ENCODE data around the gene SFXN3.

DNA sequence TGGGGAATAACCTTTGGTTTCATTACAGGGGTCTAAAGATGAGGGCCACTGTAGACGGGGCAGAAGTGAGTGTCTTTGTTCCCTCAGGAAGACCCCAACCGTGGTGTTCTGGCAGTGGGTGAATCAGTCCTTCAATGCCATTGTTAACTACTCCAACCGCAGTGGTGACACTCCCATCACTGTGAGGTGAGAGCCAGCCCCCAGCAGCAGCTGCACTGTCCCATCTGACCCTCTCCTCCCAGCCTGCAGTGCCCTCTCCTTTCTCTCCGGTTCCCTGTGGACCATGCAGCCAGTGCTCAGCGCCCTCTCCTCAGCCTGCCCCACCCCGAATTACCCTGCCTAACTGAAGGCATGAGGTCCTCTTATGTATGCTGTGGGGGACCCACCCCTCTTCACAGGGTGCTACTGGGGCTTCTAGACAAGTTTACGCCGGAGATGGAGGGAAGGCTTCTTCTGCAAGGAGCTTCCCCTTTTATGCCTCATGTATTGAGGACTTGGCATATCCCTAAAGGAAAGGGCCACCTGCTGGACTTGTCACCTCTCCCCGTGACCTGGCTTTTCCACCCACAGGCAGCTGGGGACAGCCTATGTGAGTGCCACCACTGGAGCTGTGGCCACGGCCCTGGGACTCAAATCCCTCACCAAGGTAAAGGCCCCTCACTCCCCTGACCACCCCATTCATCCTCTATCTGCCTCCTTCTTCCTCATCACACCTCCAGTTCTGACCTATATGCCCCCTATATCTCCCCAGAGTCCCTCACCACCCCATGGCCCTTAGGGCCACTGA lies 5.1 kb downstream of the SFXN3 start:
- no peak for TF ChIP-seq POLR2A (IDR thresholded peaks at IDR 0.05)
- TF ChIP-seq, protein P1, sequence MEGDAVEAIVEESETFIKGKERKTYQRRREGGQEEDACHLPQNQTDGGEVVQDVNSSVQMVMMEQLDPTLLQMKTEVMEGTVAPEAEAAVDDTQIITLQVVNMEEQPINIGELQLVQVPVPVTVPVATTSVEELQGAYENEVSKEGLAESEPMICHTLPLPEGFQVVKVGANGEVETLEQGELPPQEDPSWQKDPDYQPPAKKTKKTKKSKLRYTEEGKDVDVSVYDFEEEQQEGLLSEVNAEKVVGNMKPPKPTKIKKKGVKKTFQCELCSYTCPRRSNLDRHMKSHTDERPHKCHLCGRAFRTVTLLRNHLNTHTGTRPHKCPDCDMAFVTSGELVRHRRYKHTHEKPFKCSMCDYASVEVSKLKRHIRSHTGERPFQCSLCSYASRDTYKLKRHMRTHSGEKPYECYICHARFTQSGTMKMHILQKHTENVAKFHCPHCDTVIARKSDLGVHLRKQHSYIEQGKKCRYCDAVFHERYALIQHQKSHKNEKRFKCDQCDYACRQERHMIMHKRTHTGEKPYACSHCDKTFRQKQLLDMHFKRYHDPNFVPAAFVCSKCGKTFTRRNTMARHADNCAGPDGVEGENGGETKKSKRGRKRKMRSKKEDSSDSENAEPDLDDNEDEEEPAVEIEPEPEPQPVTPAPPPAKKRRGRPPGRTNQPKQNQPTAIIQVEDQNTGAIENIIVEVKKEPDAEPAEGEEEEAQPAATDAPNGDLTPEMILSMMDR (IDR thresholded peaks at IDR 0.05), result no peak

Data from esophagus squamous epithelium (tissue), 4 donors.